G401.6 (cell line): ENCODE data around the gene PRKCE.

Source experiments
- FAIRE-seq: peaks from 2 replicates; lab custom pipeline; 2012; peaks lifted over from hg19 to GRCh38; lab: Jason Lieb, UNC

The PRKCE gene

GRCh38 chr2:46051085-46051484, 399.6 kb downstream of the PRKCE start:
- no peak for FAIRE-seq

- no peak for FAIRE-seq
Observed at GRCh38 chr2:46053564-46053963, 402.1 kb downstream of the PRKCE start.

GRCh38 chr2:46056541-46056940, 405.1 kb downstream of the PRKCE start:
- FAIRE-seq, result no peak

- no peak for FAIRE-seq
Observed at GRCh38 chr2:46058140-46058539, 406.7 kb downstream of the PRKCE start.

- FAIRE-seq, result no peak
Observed at GRCh38 chr2:46062637-46063412, 411.4 kb downstream of the PRKCE start.

GRCh38 chr2:46064396-46064795, 412.9 kb downstream of the PRKCE start:
- FAIRE-seq, result no peak

- FAIRE-seq, result no peak
Observed at GRCh38 chr2:46065152-46065551, 413.7 kb downstream of the PRKCE start.

- no peak for FAIRE-seq
Observed at GRCh38 chr2:46066116-46066515, 414.6 kb downstream of the PRKCE start.

GRCh38 chr2:46066601-46067000, 415.1 kb downstream of the PRKCE start:
- FAIRE-seq, result no peak

- no peak for FAIRE-seq
Observed at GRCh38 chr2:46067062-46067461, 415.6 kb downstream of the PRKCE start.

- FAIRE-seq, result no peak
Observed at GRCh38 chr2:46067501-46068305, 416.2 kb downstream of the PRKCE start.

GRCh38 chr2:46068636-46069035, 417.2 kb downstream of the PRKCE start:
- FAIRE-seq, result no peak

- FAIRE-seq, result no peak
Observed at GRCh38 chr2:46071074-46071473, 419.6 kb downstream of the PRKCE start.

GRCh38 chr2:46072101-46072820, 420.8 kb downstream of the PRKCE start:
- no peak for FAIRE-seq

GRCh38 chr2:46073540-46074046, 422.1 kb downstream of the PRKCE start:
- no peak for FAIRE-seq

- no peak for FAIRE-seq
Observed at GRCh38 chr2:46074501-46074900, 423.0 kb downstream of the PRKCE start.

GRCh38 chr2:46075848-46076247, 424.4 kb downstream of the PRKCE start:
- FAIRE-seq, result no peak

- no peak for FAIRE-seq
Observed at GRCh38 chr2:46076251-46076650, 424.8 kb downstream of the PRKCE start.

- FAIRE-seq, result no peak
Observed at GRCh38 chr2:46076875-46077274, 425.4 kb downstream of the PRKCE start.

- FAIRE-seq, result no peak
Observed at GRCh38 chr2:46077522-46078107, 426.1 kb downstream of the PRKCE start.

- FAIRE-seq, result no peak
Observed at GRCh38 chr2:46079985-46080560, 428.6 kb downstream of the PRKCE start.
